ENCODE results near the gene AFF3.

- TF ChIP-seq CTCF (IDR thresholded peaks at IDR 0.05) (no peak), POLR2A (IDR thresholded peaks at IDR 0.05) (no peak)
Observed at GRCh38 chr2:99977966-99978365, 164.4 kb downstream of the AFF3 start.
